Measurements from ENCODE around the gene DPP10.

DNA sequence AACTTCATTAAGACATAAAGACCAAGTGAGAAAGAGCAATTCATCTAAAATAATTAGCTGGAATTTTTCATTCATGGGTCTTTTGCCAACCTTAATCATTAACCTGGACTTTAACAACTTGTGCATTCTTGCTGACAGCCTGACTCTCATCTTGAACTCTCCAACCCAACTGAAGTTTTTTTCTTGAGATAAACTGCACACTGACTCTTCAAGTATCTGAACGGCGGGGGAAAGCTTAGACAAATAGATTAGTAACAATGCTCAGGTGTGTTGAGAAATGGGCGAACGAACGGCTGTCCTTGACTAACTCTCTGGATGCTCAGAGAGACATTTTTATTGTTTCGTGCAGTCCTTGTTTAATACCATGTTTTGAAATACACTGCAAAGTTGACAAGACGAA, 186.0 kb downstream of the DPP10 start:
- TF ChIP-seq, protein P1, sequence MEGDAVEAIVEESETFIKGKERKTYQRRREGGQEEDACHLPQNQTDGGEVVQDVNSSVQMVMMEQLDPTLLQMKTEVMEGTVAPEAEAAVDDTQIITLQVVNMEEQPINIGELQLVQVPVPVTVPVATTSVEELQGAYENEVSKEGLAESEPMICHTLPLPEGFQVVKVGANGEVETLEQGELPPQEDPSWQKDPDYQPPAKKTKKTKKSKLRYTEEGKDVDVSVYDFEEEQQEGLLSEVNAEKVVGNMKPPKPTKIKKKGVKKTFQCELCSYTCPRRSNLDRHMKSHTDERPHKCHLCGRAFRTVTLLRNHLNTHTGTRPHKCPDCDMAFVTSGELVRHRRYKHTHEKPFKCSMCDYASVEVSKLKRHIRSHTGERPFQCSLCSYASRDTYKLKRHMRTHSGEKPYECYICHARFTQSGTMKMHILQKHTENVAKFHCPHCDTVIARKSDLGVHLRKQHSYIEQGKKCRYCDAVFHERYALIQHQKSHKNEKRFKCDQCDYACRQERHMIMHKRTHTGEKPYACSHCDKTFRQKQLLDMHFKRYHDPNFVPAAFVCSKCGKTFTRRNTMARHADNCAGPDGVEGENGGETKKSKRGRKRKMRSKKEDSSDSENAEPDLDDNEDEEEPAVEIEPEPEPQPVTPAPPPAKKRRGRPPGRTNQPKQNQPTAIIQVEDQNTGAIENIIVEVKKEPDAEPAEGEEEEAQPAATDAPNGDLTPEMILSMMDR (conservative IDR thresholded peaks at IDR 0.05; ENCODE audit: low read depth, low read length) = no peak
- TF ChIP-seq EZH2 (IDR thresholded peaks at IDR 0.05; ENCODE audit: low read length, unreplicated experiment) (no peak), EZH2phosphoT487 (IDR thresholded peaks at IDR 0.05; ENCODE audit: borderline replicate concordance, low read length) (no peak)

Measured in PC-3 (cell line).